ENCODE results near the gene SLC2A4. TPM values are rescaled to one million over a fixed set of nuclear protein-coding genes. Genes with fewer than 3 reads are reported as not detected.

SLC2A4 gene
- total RNA-seq, 6 donors from 2014 or later = 1.0 to 5.2 (median 1.2) TPM

DNA sequence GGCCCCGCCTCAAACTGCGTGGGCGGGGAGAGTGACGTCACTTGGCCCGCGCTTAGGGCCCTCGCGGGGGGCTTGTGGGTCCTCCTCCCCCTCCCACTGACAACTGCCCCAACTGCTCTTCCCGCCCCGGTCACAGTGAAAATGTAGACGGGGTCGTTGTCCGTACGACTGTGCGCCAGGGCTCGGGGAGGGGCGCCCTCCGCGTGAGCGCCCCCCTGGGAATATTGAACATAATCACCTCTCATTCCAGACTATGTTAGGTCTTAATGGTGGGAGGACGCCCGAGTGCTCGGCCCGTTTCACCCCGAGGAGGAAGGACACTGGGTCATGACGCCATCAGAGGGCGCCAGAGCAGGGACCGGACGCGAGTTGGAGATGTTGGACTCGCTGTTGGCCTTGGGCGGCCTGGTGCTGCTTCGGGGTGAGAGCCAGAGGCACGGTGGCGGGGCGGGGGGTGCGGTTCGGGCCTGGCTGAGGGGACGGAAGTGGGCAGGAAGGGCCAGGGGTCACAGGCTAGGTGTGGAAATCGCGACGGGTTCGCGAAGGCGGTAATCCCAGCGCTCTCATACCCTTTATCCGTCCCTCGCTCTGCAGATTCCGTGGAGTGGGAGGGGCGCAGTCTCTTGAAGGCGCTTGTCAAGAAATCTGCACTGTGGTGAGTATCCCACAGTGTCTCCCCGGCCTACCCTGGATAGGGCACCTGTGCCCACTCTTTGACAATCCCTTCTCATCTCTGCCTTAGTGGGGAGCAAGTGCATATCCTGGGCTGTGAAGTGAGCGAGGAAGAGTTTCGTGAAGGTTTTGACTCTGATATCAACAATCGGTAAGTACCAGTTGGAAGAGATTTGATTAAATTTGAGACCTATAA, 29.1 kb upstream of the SLC2A4 start, which contains the start of gene ELP5:
ELP5 (plus strand) TSS at position 40 of the 868 bp plus-strand sequence; CDS start at position 376, 336 bp downstream.
- 1 to 2% methylated on average over 9 to 53 of the region's 55 CpGs for WGBS, 2 donors
- no peaks in the 10 kb centered on the region for H3K27me3 ChIP-seq
- DNase-seq = peak; percentile 94 to 95
- ATAC-seq (ENCODE audit: low FRiP score in 2 of 2) = peak; percentile 91 to 92
- H3K36me3 ChIP-seq = peaks cover 10 to 34% (median 25%) of the 10 kb centered on the region in 4 donors
- H3K27ac ChIP-seq = peak within 1 kb of the TSS; percentile 97 to 100 (median 99)
- peaks cover 31 to 37% (median 33%) of the 10 kb centered on the region in 4 donors for H3K4me1 ChIP-seq
- no peaks in the 10 kb centered on the region for H3K9me3 ChIP-seq
- peak within 1 kb of the TSS; percentile 92 to 100 (median 97) for H3K4me3 ChIP-seq
- TF ChIP-seq POLR2AphosphoS5 (IDR thresholded peaks at IDR 0.05) (peak; percentile 86 to 87), POLR2A (IDR thresholded peaks at IDR 0.05) (peak in 2 of 4 donors; percentile 64 to 75), EP300 (IDR thresholded peaks at IDR 0.05) (no peak)
- TF ChIP-seq, protein P1, sequence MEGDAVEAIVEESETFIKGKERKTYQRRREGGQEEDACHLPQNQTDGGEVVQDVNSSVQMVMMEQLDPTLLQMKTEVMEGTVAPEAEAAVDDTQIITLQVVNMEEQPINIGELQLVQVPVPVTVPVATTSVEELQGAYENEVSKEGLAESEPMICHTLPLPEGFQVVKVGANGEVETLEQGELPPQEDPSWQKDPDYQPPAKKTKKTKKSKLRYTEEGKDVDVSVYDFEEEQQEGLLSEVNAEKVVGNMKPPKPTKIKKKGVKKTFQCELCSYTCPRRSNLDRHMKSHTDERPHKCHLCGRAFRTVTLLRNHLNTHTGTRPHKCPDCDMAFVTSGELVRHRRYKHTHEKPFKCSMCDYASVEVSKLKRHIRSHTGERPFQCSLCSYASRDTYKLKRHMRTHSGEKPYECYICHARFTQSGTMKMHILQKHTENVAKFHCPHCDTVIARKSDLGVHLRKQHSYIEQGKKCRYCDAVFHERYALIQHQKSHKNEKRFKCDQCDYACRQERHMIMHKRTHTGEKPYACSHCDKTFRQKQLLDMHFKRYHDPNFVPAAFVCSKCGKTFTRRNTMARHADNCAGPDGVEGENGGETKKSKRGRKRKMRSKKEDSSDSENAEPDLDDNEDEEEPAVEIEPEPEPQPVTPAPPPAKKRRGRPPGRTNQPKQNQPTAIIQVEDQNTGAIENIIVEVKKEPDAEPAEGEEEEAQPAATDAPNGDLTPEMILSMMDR (IDR thresholded peaks at IDR 0.05) = peak in 5 of 6 experiments; percentile 23 to 50 (median 42)

DNA sequence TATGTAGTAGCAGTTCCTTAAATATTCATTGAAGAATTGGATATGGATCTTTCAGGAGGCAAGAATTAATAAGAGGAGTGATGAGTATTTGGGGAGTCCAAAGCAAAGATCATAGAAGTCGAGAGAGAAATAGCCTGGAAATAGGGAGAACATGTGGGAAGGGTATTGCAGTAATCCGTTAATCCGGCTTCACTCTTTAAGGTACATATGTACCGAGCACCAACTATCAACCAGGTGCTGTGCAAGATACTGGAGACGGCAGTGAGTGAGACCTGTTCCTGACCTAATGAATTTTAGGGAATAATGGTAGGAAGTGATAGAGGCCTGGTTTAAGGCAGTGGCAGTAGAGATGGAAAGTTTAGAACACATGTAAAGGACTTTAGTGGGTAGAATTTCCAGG, 28.4 kb upstream of the SLC2A4 start:
- no peak for ATAC-seq (ENCODE audit: low FRiP score in 2 of 2)
- WGBS, 2 donors = 67% methylated on average over 5 of the region's 5 CpGs

DNA sequence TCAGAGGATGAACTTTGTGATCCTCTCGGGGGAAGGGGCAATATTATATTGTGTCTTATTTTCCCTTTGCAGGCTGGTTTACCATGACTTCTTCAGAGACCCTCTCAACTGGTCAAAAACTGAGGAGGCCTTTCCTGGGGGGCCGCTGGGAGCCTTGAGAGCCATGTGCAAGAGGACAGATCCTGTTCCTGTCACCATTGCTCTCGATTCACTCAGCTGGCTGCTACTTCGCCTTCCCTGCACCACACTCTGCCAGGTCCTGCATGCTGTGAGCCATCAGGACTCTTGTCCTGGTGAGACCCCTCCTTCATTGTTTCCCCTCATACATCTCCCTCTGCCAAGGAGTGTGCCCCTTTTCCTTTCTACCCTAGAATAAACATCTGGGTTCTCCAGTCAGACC, 27.0 kb upstream of the SLC2A4 start:
- no peak for DNase-seq
- TF ChIP-seq POLR2AphosphoS5 (IDR thresholded peaks at IDR 0.05) = no peak
- no peak for TF ChIP-seq EP300 (IDR thresholded peaks at IDR 0.05)
- TF ChIP-seq, protein P1 (IDR thresholded peaks at IDR 0.05) = no peak
- TF ChIP-seq POLR2A (IDR thresholded peaks at IDR 0.05) = no peak
- Histone ChIP-seq H3K4me1 (peaks cover 21 to 37% (median 31%) of the 10 kb centered on the region in 4 donors), H3K27me3 (no peaks in the 10 kb centered on the region), H3K27ac (no peak overlapping the region), H3K36me3 (peaks cover 11 to 55% (median 39%) of the 10 kb centered on the region in 4 donors), H3K9me3 (no peaks in the 10 kb centered on the region), H3K4me3 (no peak overlapping the region)
- 89 to 95% methylated on average over 4 of the region's 4 CpGs for WGBS, 2 donors
- no peak for ATAC-seq (ENCODE audit: low FRiP score in 2 of 2)

More for the DNA sequence above, 28.4 kb upstream of the SLC2A4 start:
- no peaks in the 10 kb centered on the region for H3K27me3 ChIP-seq
- peaks cover 11 to 41% (median 32%) of the 10 kb centered on the region in 4 donors for H3K36me3 ChIP-seq
- no peaks in the 10 kb centered on the region for H3K9me3 ChIP-seq
- peak overlapping the region in 3 of 4 donors; percentile 92 to 98 (median 96) for H3K4me3 ChIP-seq
- TF ChIP-seq POLR2AphosphoS5 (IDR thresholded peaks at IDR 0.05) (no peak), EP300 (IDR thresholded peaks at IDR 0.05) (no peak), POLR2A (IDR thresholded peaks at IDR 0.05) (no peak)
- TF ChIP-seq, protein P1 (IDR thresholded peaks at IDR 0.05) = no peak
- H3K4me1 ChIP-seq = peaks cover 31 to 37% (median 33%) of the 10 kb centered on the region in 4 donors
- peak overlapping the region; percentile 97 to 100 (median 99) for H3K27ac ChIP-seq
- DNase-seq = no peak

DNA sequence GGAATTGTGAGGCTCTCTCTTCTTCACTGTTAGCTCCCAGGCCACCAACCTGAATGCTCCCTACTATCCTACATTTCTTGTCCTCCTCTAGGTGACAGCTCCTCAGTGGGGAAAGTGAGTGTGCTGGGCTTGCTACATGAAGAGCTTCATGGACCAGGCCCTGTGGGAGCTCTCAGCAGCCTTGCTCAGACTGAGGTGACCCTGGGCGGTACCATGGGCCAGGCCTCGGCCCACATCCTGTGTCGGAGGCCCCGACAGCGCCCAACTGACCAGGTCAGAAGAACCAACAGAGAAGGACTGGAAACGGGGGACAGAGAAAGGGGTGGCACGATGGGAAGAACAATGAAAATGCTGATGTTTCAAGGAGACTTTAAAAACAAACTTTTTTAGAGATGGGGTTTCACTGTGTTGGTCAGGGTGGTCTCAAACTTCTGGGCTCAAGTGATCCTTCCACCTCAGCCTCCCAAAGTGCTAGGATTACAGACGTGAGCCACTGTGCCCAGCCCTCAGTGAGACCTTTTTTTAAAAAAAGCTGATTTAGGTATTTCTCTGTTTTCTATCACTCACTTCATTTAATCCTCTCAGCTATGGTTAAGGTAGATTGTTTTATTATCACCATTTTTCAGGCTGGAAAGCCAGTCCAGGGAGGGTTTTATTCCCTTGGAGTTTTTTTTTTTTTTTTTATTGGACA, 24.6 kb upstream of the SLC2A4 start:
- H3K9me3 ChIP-seq = no peaks in the 10 kb centered on the region
- peaks cover 19 to 46% (median 32%) of the 10 kb centered on the region in 4 donors for H3K4me1 ChIP-seq
- DNase-seq (peak in 1 of 2 donors; percentile 65), ATAC-seq (ENCODE audit: low FRiP score in 2 of 2) (no peak)
- H3K4me3 ChIP-seq = no peak overlapping the region
- peaks cover 0 to 8% (median 3%) of the 10 kb centered on the region in 4 donors for H3K27me3 ChIP-seq
- TF ChIP-seq, protein P1 (IDR thresholded peaks at IDR 0.05) = no peak
- TF ChIP-seq POLR2AphosphoS5 (IDR thresholded peaks at IDR 0.05) (no peak), POLR2A (IDR thresholded peaks at IDR 0.05) (no peak), EP300 (IDR thresholded peaks at IDR 0.05) (no peak)
- WGBS, 2 donors = 86 to 88% methylated on average over 8 of the region's 8 CpGs
- no peak overlapping the region for H3K27ac ChIP-seq
- peaks cover 11 to 59% (median 40%) of the 10 kb centered on the region in 4 donors for H3K36me3 ChIP-seq
